Erythroblast (primary cell): ENCODE results near the gene PUS10.

Source experiments
- GATA1 ChIP-seq: IDR thresholded peaks from 2 replicates; pipeline ENCODE4 v1.6.1; 2011; ENCODE audit warnings: low read depth, mild to moderate bottlenecking, control low read depth, low read length, moderate library complexity
- POLR2A ChIP-seq: IDR thresholded peaks from 2 replicates; pipeline ENCODE4 v1.6.1; 2011; ENCODE audit warnings: mild to moderate bottlenecking, low read length

DNA sequence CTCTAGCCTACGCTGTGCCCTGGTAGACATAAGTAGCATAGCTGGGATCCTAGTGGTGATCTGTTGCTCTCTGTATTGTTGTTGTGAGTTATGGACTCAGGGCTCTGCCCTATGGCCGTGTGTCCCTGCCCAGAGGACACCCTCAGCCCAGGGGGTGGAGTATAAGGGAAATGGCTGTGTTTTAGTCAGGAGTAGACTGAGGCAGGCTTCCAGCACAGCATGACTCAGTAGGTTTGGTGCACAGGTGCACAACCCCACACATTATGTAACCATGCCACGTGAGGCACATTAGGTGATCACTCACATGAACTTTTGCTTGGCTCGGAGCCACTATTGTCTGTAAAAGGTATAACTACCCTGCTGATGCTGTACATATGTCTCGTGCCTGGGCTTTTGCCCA lies 60.4 kb downstream of the PUS10 start:
- TF ChIP-seq POLR2A (no peak), GATA1 (no peak)
